ENCODE data around the gene RNASEH2A. TPM values are rescaled to one million over a fixed set of nuclear protein-coding genes. Genes with fewer than 3 reads are reported as not detected.
A peak's percentile ranks its signal among the peaks of the same experiment; 100 is the strongest.

The RNASEH2A gene
- total and polyA plus RNA-seq, 2 of the 13 experiments (the other 11 are each of a cell fraction or from before 2014, with no cell fraction given) = 25.1 to 35.8 TPM

- TF ChIP-seq KLF6 (CRISPR knock-in tag; IDR thresholded peaks at IDR 0.05) (no peak), SMC3 (IDR thresholded peaks at IDR 0.05; ENCODE audit: low read length) (no peak)
Measured at GRCh38 chr19:12787458-12787857, 18.9 kb upstream of the RNASEH2A start (continued).

GRCh38 chr19:12788042-12788681 is 18.2 kb upstream of the RNASEH2A start:
- FAIRE-seq = no peak
- Histone ChIP-seq H3K27ac (ENCODE audit: extremely low read length, insufficient read depth, low read length) (no peak overlapping the region), H2AFZ (ENCODE audit: low read length) (no peak overlapping the region), H4K20me1 (ENCODE audit: insufficient read depth, low read length) (no peaks in the 10 kb centered on the region), H3K4me2 (ENCODE audit: low read depth, low read length) (peak overlapping the region; percentile 99), H3K79me2 (ENCODE audit: insufficient read depth, low read length) (peaks cover 8% of the 10 kb centered on the region), H3K9ac (ENCODE audit: insufficient read depth, low read depth, low read length) (peak overlapping the region; percentile 89; the same call in 1 of the 2 replicates), H3K4me3 (replicated peaks in 1 of 3; ENCODE audit: insufficient read depth in 1 of 3, low read depth in 2 of 3, low read length in 3 of 3) (peak overlapping the region in 2 of 3 experiments; percentile 47 to 87; a peak in 4 of 6 replicates), H3K36me3 (replicated peaks in 1 of 2; ENCODE audit: control insufficient read depth in 1 of 2, insufficient read depth in 2 of 2, low read length in 2 of 2) (no peaks in the 10 kb centered on the region), H3K4me1 (ENCODE audit: insufficient read depth, low read length) (peaks cover 72% of the 10 kb centered on the region), H3K27me3 (ENCODE audit: control insufficient read depth in 1 of 2, insufficient read depth in 2 of 2, low read length in 2 of 2) (no peaks in the 10 kb centered on the region; a peak in 2 of 5 replicates), H3K9me3 (ENCODE audit: low read length) (no peaks in the 10 kb centered on the region)
- no peak for ATAC-seq
- BruUV-seq (replicated peaks) = no TSS peak
- in situ Hi-C loops (cut with HindIII; ENCODE audit: extremely low pct_ligation_motif_present, low pct_unique_long_range_greater_than_20kb) (no loop called here), intact Hi-C loops (cut with micrococcal nuclease; ENCODE audit: unreplicated experiment) (no loop called here)
- TF ChIP-seq ZNF414 (CRISPR knock-in tag; IDR thresholded peaks at IDR 0.05) = 0 out of 2 replicates have a peak, but pooled peaks have one; percentile 4
- TF ChIP-seq ZNF589 (CRISPR knock-in tag; conservative IDR thresholded peaks at IDR 0.05) = peak; percentile 55; the same call in 1 of the 2 replicates
- TF ChIP-seq ZMYM4 (CRISPR knock-in tag; IDR thresholded peaks at IDR 0.05) = 0 out of 2 replicates have a peak, but pooled peaks have one; percentile 18
- TF ChIP-seq LCORL (IDR thresholded peaks at IDR 0.05) = no peak
- TF ChIP-seq LCORL (CRISPR knock-in tag; IDR thresholded peaks at IDR 0.05) = 0 out of 2 replicates have a peak, but pooled peaks have one; percentile 58
- TF ChIP-seq ELF4 (CRISPR knock-in tag; IDR thresholded peaks at IDR 0.05; ENCODE audit: borderline replicate concordance) = no peak
- TF ChIP-seq MYPOP (CRISPR knock-in tag; IDR thresholded peaks at IDR 0.05) = no peak
- TF ChIP-seq ZNF382 (CRISPR knock-in tag; IDR thresholded peaks at IDR 0.05; ENCODE audit: borderline replicate concordance) = no peak
- TF ChIP-seq ZNF773 (CRISPR knock-in tag; IDR thresholded peaks at IDR 0.05; ENCODE audit: borderline replicate concordance) = no peak
- TF ChIP-seq PHF8 (CRISPR knock-in tag; IDR thresholded peaks at IDR 0.05) = 0 out of 2 replicates have a peak, but pooled peaks have one; percentile 4
- POLR2A ChIA-PET = interaction anchor here (1.4 to 1.9 kb wide), 5 partner anchors 10 to 65 kb away, joined by 3 to 21 read pairs (median 5); partner anchors contain the start of genes GET3 and TNPO2
- CTCF ChIA-PET (ENCODE audit: low intra/inter-chr PET ratio, low total read pairs) = no interaction called here
- WGBS (ENCODE audit: low lambda C conversion rate) = 14% methylated on average over 4 of the region's 4 CpGs
- DNase-seq (ENCODE audit: low spot score) = no peak
